CD4-positive, alpha-beta T cell treated with Interleukin-15 for 1 hour (primary cell): ENCODE measurements around the gene PPFIA4.
"Not testable (repeated sequence)": the region's sequence is repeated elsewhere in the genome, so short reads cannot be mapped to it uniquely, and the experiment has no call there.

Source experiments
- DNase-seq: peaks from one replicate; pipeline ENCODE4 v3.0.0-alpha.2; 2020

The PPFIA4 gene

GRCh38 chr1:203026031-203026665 is at the start of gene PPFIA4:
Gene PPFIA4, plus strand, starts transcription at chr1:203026491. Its CDS starts 12,518 bp downstream, at chr1:203039009.
- DNase-seq = peak; percentile 89

GRCh38 chr1:202976633-202977032 is 49.7 kb upstream of the PPFIA4 start:
- no peak for DNase-seq

DNA sequence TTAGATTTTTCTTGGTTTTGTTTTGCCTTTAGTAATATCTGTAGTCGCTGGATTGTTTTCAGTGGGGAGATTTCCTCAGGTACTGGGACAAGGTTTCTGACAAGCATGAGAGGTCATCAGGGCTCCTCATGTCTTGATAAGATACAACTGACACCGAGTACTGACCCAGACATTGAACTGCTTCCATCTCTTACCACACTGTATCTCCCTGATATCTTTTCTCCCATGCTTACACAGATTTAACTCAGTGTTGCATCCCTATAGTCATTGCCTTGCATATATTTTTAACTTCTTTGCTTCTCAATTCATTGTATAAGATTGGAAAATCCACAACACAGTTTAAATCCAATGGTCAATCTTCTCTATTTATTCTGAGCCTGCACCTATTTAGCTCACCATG is 46.8 kb upstream of the PPFIA4 start:
- no peak for DNase-seq

- no peak for DNase-seq
These were observed 44.4 kb upstream of the PPFIA4 start for GRCh38 chr1:202981939-202982338.

- DNase-seq = no peak
These were observed 43.4 kb upstream of the PPFIA4 start for GRCh38 chr1:202982715-202983430.

- not testable (repeated sequence) for DNase-seq
These were observed 40.2 kb upstream of the PPFIA4 start for GRCh38 chr1:202986120-202986519.

DNA sequence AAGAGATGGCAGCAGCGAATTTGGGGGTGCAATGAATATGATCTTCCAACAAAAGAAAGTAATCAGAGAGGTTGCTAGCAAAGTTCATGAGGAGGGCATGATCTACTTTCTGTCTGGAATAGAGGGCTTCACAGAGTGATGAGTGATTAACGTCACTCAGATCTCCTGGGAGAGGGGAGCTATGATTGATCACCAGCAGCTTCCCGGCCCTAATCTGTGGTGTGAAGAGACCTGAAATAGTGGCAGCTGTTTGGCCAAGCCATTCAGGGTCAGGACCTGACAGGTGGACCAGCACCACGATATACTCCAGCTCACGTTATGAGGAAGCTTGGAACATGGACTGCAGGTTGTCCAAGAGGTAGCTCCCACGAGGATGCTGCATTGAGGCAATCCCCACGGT is 39.0 kb upstream of the PPFIA4 start:
- DNase-seq = no peak

GRCh38 chr1:202987922-202988583 is 38.2 kb upstream of the PPFIA4 start:
- no peak for DNase-seq

DNA sequence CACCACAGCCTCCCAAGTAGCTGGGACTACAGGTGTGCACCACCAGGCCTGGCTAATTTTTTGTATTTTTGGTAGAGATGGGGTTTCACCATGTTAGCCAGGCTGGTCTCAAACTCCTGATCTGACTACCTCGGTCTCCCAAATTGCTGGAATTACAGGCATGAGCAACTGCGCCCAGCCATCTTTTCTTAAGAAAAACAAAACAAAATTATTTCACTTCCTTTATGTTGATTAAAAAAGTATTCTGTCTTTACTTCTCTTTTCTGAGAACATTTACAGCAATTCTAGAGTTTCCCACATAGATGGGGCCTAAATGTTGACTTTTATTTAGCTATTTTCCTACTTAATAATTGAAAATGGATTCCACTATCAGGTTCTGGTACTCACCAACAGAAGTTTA is 36.4 kb upstream of the PPFIA4 start:
- DNase-seq = no peak

DNA sequence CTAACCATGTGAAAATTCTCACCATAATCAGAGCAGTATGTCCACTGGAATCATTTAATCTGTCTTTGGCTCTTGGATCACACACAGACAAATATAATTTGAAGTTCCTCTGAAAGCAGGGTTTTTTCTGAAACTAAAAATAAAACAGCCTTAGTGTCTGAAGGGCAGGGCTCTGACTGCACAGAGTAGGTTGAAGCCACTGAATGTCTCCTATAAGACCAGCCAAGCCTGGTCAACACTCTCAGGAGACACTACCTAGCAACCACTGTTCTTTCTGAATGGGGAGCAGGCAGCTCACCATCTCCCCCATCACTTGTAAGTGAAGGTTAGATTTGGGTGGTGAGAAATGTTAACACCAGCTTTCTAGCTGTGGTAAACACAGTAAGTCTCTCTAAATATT is 35.2 kb upstream of the PPFIA4 start:
- no peak for DNase-seq

GRCh38 chr1:202994756-202995155 is 31.5 kb upstream of the PPFIA4 start:
- no peak for DNase-seq

GRCh38 chr1:202998836-202999750 is 27.2 kb upstream of the PPFIA4 start:
- peak; percentile 31 for DNase-seq

DNA sequence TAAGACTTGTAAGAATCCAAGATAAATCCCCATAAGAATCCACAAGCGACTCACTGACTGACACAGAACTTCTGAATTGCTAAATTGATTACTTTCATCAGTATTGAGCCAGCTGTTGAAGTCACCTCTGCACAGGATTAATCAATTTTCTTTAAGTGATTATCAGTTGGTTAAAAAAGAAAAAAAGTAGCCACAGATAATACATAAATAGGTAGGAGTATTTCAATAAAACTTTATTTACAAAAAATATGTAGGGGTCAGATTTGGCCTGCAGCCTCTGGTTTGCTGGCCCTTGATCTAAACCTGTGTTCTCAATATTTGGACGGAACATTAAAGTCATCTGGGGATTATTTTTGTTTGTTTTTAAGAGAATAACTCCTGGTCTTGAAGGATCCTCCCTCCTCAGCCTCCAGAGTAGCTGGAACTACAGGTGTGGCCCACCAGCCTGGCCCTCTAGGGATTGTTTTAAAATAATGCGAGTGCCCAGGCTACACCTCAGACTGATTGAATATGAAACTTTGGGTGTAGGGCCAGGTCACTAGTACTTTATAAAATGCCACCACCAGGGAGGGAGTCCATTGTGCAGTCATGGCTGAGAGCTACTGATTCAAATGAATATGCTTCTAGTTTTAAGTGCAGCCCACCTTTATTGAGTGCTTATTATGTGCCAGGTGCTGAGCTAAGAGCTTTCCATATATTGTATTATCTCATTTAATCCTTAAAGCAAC is 25.9 kb upstream of the PPFIA4 start:
- no peak for DNase-seq

- no peak for DNase-seq
These were observed 24.3 kb upstream of the PPFIA4 start for GRCh38 chr1:203001986-203002385.

GRCh38 chr1:203002951-203003350 is 23.3 kb upstream of the PPFIA4 start:
- DNase-seq = no peak

GRCh38 chr1:203005395-203006142 is 20.7 kb upstream of the PPFIA4 start:
- DNase-seq = not testable (repeated sequence)

DNA sequence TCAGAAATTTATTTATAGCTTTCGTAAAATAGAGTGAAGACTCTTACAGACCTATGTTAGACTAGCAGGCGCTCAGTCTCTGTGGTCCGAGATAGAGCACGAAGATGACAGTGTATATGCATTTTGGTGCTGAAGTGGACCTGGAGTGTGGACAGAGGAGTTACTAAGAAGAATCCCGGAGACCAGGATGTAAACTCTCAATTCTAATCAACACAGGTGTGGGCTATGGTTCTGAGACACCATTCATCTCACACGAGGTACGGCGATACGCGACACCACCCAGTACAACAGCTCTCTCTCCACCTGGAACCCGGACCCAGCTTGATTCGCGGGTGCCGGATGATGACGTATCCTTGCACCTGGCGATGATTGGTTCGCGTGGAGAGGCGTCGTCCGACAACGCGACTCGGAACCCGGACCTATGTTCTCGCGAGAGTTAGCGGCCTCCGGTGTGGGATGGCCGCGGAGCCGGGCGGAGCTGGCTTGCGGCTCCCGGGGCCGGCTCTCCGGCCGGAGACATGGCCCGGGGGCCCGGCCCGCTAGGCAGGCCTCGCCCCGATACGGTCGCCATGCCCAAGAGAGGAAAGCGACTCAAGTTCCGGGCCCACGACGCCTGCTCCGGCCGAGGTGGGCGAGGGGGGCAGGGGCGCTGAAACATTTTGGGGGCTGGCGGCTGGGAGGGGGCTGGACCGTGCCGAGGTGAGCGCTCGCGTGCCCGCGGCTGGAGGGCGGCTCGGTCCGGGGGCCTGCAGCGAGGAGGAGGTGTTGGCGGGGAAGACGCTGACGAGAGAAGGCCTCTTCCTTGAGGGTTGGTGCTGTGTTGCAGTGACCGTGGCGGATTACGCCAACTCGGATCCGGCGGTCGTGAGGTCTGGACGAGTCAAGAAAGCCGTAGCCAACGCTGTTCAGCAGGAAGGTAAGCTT is 19.1 kb upstream of the PPFIA4 start, which contains the start of gene TMEM183A:
TSS of gene TMEM183A (plus strand) at position 427 of the 924 bp plus-strand sequence. CDS start at position 519, 92 bp downstream.
- DNase-seq = peak; percentile 96

- DNase-seq = no peak
These were observed 17.1 kb upstream of the PPFIA4 start for GRCh38 chr1:203009185-203009584.

- no peak for DNase-seq
These were observed 14.7 kb upstream of the PPFIA4 start for GRCh38 chr1:203011582-203011981.

- no peak for DNase-seq
These were observed 9.2 kb upstream of the PPFIA4 start for GRCh38 chr1:203017061-203017460.
